T-helper 2 cell treated with Interferon-gamma antibody and Interleukin-4, amounts not matched to agents 5 μg/mL and 100 μg/mL, for 36 hours (primary cell): ENCODE measurements around the gene RPS19BP1.
"Not testable (repeated sequence)": the region's sequence is repeated elsewhere in the genome, so short reads cannot be mapped to it uniquely, and the experiment has no call there.

ENCODE experiments used
- DNase-seq: peaks from one replicate; pipeline ENCODE4 v3.0.0; 2021; ENCODE audit warnings: low spot score
- H3K27ac Mint-ChIP-seq: one replicate; pipeline ENCODE4 v1.8.0; 2021; ENCODE audit warnings: mild to moderate bottlenecking, mixed read lengths
- H3K27me3 Mint-ChIP-seq: one replicate; pipeline ENCODE4 v1.8.0; 2021; ENCODE audit warnings: low read depth, mixed read lengths
- H3K36me3 Mint-ChIP-seq: one replicate; pipeline ENCODE4 v1.8.0; 2021; ENCODE audit warnings: low read depth, mixed read lengths
- H3K4me1 Mint-ChIP-seq: one replicate; pipeline ENCODE4 v1.8.0; 2021; ENCODE audit warnings: low read depth, mixed read lengths
- H3K4me3 Mint-ChIP-seq: one replicate; pipeline ENCODE4 v1.8.0; 2022; ENCODE audit warnings: mild to moderate bottlenecking, moderate library complexity, mixed read lengths
- H3K9me3 Mint-ChIP-seq: one replicate; pipeline ENCODE4 v1.8.0; 2021; ENCODE audit warnings: mixed read lengths

RPS19BP1 gene

DNA sequence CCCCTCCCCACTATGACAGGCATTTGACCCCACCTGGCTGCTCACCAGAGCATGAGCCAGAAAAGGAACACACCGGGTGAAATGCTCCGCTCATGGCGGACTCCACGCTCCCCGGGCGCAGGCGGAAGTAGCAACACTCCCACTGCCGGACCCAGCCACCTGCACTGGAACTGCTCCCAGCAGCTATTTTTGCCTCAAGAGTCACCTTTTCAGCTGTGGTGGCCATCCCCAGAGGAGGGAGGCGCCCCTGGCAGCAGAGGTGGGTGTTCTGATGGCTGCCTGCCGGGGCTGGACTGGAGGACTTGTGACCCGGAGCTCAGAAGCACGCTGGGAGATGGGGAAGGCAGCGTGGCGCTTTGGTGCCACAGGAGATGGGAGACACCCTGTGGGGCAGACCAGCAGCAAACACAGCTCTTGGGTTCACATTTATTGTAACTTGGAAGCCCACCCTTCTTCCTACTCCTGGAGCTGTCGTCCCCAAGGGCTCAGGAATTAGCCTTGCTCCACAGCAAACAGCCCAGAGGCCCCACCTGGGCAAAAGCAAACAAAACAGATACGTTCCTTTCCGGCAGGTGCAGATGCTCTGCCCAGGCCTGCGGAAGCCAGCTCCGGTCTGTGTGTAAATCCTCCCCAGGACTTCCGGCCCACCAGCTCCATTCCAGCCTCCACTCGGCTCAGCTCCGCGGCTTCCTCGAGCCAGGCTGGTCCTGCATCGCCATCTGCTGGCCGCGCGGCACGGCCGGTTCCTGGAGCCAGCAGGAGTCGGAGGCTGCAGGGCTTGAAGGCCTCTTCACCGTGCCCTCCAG lies 3.7 kb downstream of the RPS19BP1 start:
- peaks cover 51% of the 10 kb centered on the region for H3K4me1 Mint-ChIP-seq
- H3K27ac Mint-ChIP-seq = peak overlapping the region; percentile 42
- no peaks in the 10 kb centered on the region for H3K9me3 Mint-ChIP-seq
- peak overlapping the region; percentile 77 for H3K4me3 Mint-ChIP-seq
- DNase-seq = peak; percentile 86
- H3K27me3 Mint-ChIP-seq = no peaks in the 10 kb centered on the region
- H3K36me3 Mint-ChIP-seq = peaks cover 57% of the 10 kb centered on the region

DNA sequence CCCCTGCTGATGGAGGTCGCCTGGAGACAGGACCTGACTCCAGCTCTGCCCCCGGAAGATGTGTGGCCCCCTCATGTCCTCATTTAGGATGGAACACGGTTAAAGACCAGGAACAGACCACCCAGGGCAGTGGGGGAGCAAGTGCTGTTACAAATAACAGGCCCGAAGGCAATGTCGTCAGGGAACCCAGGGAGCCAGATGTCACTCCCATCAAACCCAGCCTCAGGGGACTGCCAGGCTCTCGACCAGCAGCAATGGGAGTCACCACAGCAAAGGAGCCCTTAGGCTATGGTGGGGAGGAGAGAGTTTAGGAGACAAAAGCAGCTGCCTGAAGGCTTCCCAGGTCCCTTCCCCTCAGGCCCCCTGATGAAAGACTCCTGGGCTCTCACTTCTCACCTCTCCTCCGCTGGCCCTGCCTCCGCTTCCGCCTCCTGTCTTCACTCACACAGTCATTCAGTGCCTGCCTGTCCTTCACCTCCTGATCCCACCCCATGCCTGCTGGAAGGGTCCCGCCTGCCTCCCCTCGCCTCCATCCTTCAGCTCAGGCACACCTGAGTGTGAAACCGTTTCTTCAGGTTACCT lies 4.4 kb downstream of the RPS19BP1 start:
- Mint-ChIP-seq H3K27me3 (no peaks in the 10 kb centered on the region), H3K4me3 (no peak overlapping the region), H3K9me3 (no peaks in the 10 kb centered on the region), H3K36me3 (peaks cover 61% of the 10 kb centered on the region), H3K27ac (no peak overlapping the region), H3K4me1 (peaks cover 54% of the 10 kb centered on the region)
- DNase-seq = no peak

DNA sequence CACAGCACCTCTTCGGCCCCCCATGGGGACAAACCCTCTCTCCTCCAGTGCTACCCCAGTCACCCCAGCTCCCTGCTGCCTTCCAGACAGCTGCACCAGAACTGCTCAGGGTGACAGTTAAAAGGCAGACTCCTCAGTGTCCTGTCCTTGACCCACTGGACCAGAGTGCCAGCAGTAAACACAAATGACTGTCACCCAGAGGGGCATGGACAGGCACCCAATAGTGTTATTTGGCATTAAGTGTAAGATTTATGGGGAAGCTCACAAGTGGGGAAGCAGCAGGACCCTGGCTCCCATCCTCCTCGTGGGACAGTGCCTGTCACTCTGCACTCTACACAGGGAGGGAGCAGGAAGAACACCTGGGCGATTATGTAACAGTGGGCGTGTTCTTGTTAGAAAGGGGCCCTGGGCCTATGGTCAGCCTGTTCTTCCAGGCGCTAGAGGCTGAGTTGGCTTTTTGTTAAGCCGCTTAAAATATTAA lies 5.0 kb downstream of the RPS19BP1 start:
- Mint-ChIP-seq H3K36me3 (peaks cover 66% of the 10 kb centered on the region), H3K4me1 (peaks cover 58% of the 10 kb centered on the region), H3K9me3 (no peaks in the 10 kb centered on the region), H3K4me3 (peak overlapping the region; percentile 32), H3K27ac (peak overlapping the region; percentile 38), H3K27me3 (no peaks in the 10 kb centered on the region)
- DNase-seq = no peak

DNA sequence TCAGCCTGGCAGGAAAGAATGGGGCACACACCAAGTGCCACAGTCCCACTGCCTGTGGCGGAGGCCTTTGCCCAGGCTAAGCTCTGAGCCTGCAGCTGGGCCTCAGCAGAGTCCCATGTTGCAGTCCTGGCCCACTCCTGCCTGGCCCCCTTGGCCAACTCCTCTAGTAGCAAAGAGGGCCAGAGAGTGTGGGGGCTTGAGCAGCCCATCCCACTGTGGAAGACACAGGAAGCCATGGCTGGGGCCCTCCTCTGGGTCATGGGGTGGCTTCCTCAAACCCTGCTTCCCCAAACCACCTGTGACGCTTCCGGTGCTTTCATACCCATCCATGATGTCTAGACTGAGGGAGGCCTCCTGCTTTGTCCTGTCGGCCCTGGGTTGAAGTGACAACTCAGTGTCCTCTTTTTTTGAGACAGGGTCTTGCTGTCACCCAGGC lies 5.8 kb downstream of the RPS19BP1 start:
- Mint-ChIP-seq H3K4me3 (peak overlapping the region; percentile 32), H3K9me3 (no peaks in the 10 kb centered on the region), H3K27me3 (no peaks in the 10 kb centered on the region), H3K36me3 (peaks cover 69% of the 10 kb centered on the region), H3K4me1 (peaks cover 64% of the 10 kb centered on the region), H3K27ac (peak overlapping the region; percentile 38)
- no peak for DNase-seq

DNA sequence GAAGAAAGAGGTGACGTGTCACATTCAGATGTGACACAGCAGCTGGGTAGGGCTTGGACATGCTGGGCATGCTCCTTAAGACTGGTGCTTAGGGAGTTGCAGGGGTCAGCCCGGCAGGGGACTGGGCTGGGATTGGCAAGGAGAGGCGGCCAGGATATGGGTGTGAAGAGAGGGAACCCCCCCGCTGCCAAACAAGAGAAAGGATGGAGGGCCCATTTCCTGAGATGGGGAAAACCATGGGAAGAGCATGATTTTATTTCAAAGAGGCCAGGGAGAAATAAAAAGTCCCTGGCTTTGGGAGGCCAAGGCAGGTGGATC lies 6.9 kb downstream of the RPS19BP1 start:
- Mint-ChIP-seq H3K4me1 (peaks cover 57% of the 10 kb centered on the region), H3K36me3 (peaks cover 73% of the 10 kb centered on the region)

DNA sequence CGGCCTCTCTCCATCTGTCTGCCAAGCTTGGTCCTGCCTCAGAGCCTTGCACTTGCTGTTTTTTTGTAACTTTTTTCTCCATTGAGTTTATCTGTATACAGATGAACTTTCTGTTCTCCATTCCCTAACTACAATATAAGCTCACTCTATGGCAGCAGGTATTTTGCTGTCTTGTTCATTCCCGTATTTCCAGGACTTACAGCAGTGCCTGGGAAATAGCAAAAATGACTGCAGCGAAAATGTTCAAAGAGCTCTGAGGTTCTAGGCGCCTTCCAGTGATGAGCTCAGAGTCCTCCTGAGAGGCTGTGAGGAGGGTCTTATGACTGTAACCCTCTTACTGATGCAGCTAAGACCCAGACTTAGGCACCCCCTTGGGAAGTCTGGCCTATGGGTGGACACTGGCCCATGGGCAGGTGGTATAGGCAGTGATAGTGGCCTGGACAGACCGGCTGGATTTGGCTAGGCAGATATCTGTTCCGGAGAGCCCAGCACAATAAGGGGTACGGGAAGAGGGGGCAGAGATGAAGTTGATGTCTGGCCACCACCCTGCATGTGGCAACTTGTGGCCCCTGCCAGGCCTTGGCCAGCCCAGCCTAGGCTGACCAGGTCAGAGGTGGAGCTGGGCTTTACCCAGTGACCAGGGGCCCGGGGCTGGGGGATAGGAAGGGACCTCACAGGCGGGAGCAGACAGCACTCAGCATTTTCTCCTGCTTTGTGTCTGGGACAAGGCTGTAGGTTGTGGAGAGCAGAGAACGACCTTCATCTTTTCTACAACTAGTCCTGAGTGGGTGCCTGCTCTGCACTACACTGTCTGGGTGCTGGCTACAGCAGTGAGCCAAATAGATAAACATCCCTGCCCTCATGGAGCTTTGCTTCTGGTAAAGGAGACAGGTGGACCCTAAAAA lies 7.5 kb downstream of the RPS19BP1 start:
- peaks cover 71% of the 10 kb centered on the region for H3K36me3 Mint-ChIP-seq
- H3K4me1 Mint-ChIP-seq = peaks cover 55% of the 10 kb centered on the region
- H3K27me3 Mint-ChIP-seq = peaks cover 2% of the 10 kb centered on the region
- peak overlapping the region; percentile 51 for H3K4me3 Mint-ChIP-seq
- peak overlapping the region; percentile 82 for H3K27ac Mint-ChIP-seq
- DNase-seq = no peak
- H3K9me3 Mint-ChIP-seq = no peaks in the 10 kb centered on the region

More for the DNA sequence above, 6.9 kb downstream of the RPS19BP1 start:
- DNase-seq = no peak
- no peaks in the 10 kb centered on the region for H3K27me3 Mint-ChIP-seq
- H3K4me3 Mint-ChIP-seq = peak overlapping the region; percentile 27
- H3K9me3 Mint-ChIP-seq = no peaks in the 10 kb centered on the region
- peak overlapping the region; percentile 73 for H3K27ac Mint-ChIP-seq

DNA sequence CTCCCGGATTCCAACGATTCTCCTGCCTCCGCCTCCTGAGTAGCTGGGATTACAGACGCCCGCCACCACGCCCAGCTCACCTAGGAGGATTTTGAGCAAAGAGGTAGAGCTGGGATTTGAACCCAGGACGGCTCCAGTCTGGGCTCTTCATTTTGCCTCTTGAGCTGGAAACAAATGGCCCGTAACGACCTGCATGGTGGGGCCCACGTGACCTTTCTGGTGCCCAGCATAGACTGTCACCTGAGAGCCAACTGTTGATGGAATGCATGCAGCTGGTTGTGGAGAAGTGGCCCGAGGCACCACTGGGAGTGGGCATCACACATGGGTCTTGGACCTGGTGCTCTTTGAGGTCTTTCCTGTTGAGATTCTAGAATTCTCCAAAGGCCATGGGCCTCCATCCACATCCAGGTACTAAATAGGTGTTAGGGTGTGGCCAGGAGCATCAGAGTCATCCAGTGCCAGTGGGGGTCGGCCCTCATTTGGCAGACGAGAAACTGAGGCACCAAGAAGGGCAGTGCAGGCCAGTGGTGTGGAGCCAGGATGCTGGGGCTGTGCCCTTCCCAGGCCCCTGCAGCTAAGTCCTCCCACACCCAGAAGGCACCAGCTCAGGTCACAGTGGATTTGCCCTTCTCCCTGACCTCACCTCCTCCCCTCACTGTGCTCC lies 8.3 kb downstream of the RPS19BP1 start:
- DNase-seq = no peak
- Mint-ChIP-seq H3K27ac (peak overlapping the region; percentile 82), H3K4me3 (peak overlapping the region; percentile 51)

DNA sequence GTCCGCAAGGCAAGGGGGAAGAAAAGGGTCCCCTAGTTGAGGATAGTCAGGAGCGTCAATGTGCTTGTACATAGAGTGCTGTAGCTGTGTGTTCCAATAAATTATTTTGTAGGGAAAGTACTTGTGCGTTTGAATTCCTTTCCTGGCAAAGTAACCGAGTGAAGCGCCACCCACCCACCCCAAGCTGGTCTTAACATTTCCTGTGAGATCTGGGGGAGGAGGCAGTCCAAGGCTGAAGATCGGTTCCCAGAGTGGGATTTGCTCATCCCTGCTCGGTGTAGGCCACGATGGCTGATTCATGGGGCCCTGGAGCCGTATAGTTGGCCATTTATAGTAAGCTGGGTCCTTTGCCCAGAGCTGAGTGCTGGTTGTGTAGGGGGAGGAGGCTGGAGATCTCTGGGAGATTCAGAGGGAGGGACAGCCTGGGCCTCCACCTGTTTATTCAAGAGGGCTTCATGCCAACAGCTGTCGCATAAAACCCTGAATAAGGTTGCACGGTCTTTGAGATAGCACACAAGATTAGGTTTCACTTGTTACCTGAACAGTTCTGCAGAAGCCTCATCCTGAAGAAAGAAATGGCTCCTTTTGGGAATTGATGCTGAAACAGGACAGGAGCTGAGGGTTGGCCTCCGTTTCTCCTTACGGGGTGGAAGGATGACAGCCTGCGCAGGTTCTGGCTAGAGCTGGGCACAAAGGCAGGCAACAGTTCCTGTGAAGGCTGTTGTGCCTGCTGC lies 9.8 kb downstream of the RPS19BP1 start:
- Mint-ChIP-seq H3K4me1 (peaks cover 49% of the 10 kb centered on the region), H3K27ac (peak overlapping the region; percentile 98), H3K9me3 (no peaks in the 10 kb centered on the region), H3K36me3 (peaks cover 57% of the 10 kb centered on the region), H3K4me3 (peak overlapping the region; percentile 93), H3K27me3 (peaks cover 3% of the 10 kb centered on the region)
- DNase-seq = no peak

More for the DNA sequence above, 8.3 kb downstream of the RPS19BP1 start:
- H3K9me3 Mint-ChIP-seq = no peaks in the 10 kb centered on the region
- H3K36me3 Mint-ChIP-seq = peaks cover 64% of the 10 kb centered on the region
- peaks cover 3% of the 10 kb centered on the region for H3K27me3 Mint-ChIP-seq
- peaks cover 49% of the 10 kb centered on the region for H3K4me1 Mint-ChIP-seq

DNA sequence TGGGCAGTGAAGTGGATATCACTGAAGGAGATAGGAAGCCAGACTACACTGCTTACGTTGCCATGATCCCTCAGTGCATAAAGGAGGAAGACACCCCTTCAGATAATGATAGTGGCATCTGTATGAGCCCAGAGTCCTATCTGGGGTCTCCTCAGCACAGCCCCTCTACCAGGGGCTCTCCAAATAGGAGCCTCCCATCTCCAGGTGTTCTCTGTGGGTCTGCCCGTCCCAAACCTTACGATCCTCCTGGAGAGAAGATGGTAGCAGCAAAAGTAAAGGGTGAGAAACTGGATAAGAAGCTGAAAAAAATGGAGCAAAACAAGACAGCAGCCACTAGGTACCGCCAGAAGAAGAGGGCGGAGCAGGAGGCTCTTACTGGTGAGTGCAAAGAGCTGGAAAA lies 10.5 kb downstream of the RPS19BP1 start:
- not testable (repeated sequence) for H3K9me3 Mint-ChIP-seq, DNase-seq, H3K27me3 Mint-ChIP-seq
- peaks cover 48% of the 10 kb centered on the region for H3K4me1 Mint-ChIP-seq
- peak overlapping the region; percentile 98 for H3K27ac Mint-ChIP-seq
- peaks cover 54% of the 10 kb centered on the region for H3K36me3 Mint-ChIP-seq
- H3K4me3 Mint-ChIP-seq = peak overlapping the region; percentile 93

DNA sequence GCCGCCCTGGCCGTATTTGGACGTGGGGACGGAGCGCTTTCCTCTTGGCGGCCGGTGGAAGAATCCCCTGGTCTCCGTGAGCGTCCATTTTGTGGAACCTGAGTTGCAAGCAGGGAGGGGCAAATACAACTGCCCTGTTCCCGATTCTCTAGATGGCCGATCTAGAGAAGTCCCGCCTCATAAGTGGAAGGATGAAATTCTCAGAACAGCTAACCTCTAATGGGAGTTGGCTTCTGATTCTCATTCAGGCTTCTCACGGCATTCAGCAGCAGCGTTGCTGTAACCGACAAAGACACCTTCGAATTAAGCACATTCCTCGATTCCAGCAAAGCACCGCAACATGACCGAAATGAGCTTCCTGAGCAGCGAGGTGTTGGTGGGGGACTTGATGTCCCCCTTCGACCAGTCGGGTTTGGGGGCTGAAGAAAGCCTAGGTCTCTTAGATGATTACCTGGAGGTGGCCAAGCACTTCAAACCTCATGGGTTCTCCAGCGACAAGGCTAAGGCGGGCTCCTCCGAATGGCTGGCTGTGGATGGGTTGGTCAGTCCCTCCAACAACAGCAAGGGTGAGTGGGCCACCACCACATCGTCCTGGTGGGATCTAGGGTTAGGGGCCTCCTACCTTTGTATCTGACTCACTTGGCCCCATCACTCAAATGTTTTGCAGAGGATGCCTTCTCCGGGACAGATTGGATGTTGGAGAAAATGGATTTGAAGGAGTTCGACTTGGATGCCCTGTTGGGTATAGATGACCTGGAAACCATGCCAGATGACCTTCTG lies 11.3 kb downstream of the RPS19BP1 start:
- H3K9me3 Mint-ChIP-seq, DNase-seq, H3K27me3 Mint-ChIP-seq: not testable (repeated sequence)
- Mint-ChIP-seq H3K4me3 (peak overlapping the region; percentile 93), H3K27ac (peak overlapping the region; percentile 98), H3K36me3 (peaks cover 54% of the 10 kb centered on the region), H3K4me1 (peaks cover 44% of the 10 kb centered on the region)

DNA sequence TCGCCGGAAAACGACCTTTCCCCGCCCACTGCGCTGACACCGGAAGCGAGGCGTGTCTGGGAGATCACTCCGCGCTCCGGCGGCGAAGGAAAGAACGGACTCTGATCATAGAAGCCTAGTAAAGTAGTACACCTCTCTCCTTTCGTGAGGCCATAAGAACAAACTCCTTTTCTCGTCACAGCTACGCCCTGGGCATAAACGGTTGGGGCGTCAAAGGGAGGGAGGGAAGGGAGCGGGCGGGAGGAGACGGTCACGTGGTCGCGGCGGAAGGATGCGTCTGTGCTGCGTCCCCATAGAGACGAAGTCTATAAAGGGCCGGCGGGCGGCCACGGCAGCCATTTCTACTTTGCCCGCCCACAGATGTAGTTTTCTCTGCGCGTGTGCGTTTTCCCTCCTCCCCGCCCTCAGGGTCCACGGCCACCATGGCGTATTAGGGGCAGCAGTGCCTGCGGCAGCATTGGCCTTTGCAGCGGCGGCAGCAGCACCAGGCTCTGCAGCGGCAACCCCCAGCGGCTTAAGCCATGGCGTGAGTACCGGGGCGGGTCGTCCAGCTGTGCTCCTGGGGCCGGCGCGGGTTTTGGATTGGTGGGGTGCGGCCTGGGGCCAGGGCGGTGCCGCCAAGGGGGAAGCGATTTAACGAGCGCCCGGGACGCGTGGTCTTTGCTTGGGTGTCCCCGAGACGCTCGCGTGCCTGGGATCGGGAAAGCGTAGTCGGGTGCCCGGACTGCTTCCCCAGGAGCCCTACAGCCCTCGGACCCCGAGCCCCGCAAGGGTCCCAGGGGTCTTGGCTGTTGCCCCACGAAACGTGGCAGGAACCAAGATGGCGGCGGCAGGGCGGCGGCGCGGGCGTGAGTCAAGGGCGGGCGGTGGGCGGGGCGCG lies 12.1 kb downstream of the RPS19BP1 start, which contains the start of gene ATF4:
ATF4 (plus strand) TSS at position 337 of the 880 bp plus-strand sequence. CDS start 884 bp downstream, outside the sequence.
- Mint-ChIP-seq H3K4me3 (peak within 1 kb of the TSS; percentile 93), H3K9me3 (no peaks in the 10 kb centered on the region), H3K27ac (peak within 1 kb of the TSS; percentile 98), H3K27me3 (peaks cover 3% of the 10 kb centered on the region), H3K36me3 (peaks cover 57% of the 10 kb centered on the region), H3K4me1 (peaks cover 45% of the 10 kb centered on the region)
- peak; percentile 86 for DNase-seq
